GM21825 (cell line): ENCODE measurements around the gene AOPEP.

Experiments used
- ATAC-seq: cut with Tn5 transposase; IDR thresholded peaks from one replicate; pipeline ENCODE4 v1.9.1; 2021; ENCODE audit warnings: mild to moderate bottlenecking, moderate library complexity; ENCODE audit not compliant: unreplicated experiment

AOPEP gene

GRCh38 chr9:95047452-95048224, 321.1 kb downstream of the AOPEP start:
- ATAC-seq, result no peak

GRCh38 chr9:95048225-95049087, 322.0 kb downstream of the AOPEP start:
- ATAC-seq, result peak; percentile 88

GRCh38 chr9:95049761-95050160, 323.3 kb downstream of the AOPEP start:
- no peak for ATAC-seq

GRCh38 chr9:95053611-95054570, 327.4 kb downstream of the AOPEP start:
- ATAC-seq, result no peak

GRCh38 chr9:95055334-95055850, 328.9 kb downstream of the AOPEP start:
- no peak for ATAC-seq

GRCh38 chr9:95055851-95056551, 329.5 kb downstream of the AOPEP start:
- no peak for ATAC-seq

- no peak for ATAC-seq
Measured at GRCh38 chr9:95057101-95057500, 330.6 kb downstream of the AOPEP start.

GRCh38 chr9:95058121-95058785, 331.8 kb downstream of the AOPEP start:
- no peak for ATAC-seq

GRCh38 chr9:95058795-95059386, 332.4 kb downstream of the AOPEP start:
- ATAC-seq, result no peak

GRCh38 chr9:95060234-95060633, 333.7 kb downstream of the AOPEP start:
- no peak for ATAC-seq

GRCh38 chr9:95060916-95061315, 334.4 kb downstream of the AOPEP start:
- ATAC-seq, result no peak

GRCh38 chr9:95061916-95062595, 335.6 kb downstream of the AOPEP start:
- ATAC-seq, result no peak

- no peak for ATAC-seq
Measured at GRCh38 chr9:95062596-95063065, 336.1 kb downstream of the AOPEP start.

- ATAC-seq, result no peak
Measured at GRCh38 chr9:95063300-95063699, 336.8 kb downstream of the AOPEP start.

GRCh38 chr9:95065224-95065623, 338.7 kb downstream of the AOPEP start:
- no peak for ATAC-seq

GRCh38 chr9:95067057-95067456, 340.6 kb downstream of the AOPEP start:
- no peak for ATAC-seq

- no peak for ATAC-seq
Measured at GRCh38 chr9:95067897-95068296, 341.4 kb downstream of the AOPEP start.

- no peak for ATAC-seq
Measured at GRCh38 chr9:95070549-95071021, 344.1 kb downstream of the AOPEP start.
